ENCODE measurements around the gene CREM.

Gene CREM

DNA sequence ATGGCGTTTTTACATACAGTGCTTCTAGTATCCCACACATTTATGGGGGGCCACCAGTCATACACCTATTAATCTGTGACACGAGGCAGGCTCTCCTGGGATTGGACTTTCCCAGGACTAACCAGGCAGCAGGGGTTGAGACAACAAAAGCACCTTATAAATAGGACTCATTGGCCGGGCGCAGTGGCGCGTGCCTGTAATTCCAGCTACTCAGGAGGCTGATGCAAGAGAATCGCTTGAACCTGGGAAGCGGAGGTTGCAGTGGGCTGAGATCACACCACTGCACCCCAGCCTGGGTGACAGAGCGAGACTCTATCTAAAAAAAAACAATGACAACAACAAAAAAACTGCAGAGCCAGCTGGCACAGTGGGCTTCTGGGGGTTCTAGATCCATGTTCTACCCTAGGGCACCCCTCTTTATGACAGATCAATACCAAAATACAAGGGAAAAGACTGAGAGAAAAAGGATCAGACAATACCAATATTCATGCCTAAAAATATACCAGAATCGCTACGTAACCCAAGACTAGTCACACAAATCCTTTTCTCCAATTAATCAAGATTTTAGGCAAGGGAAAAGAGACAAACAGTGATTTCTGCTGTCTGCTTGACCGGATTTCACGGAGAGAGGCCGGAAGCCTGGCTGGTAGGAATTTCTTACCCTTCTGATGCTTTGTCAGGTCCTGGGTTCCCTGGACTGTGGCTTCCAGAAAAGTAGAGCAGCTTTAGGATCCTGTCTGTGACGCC is 111.3 kb downstream of the CREM start:
- H3K4me3 ChIP-seq (ENCODE audit: low read depth in 1 of 2, low read length in 1 of 2), result no peak overlapping the region
- H3K36me3 ChIP-seq, result no peaks in the 10 kb centered on the region
- TF ChIP-seq, protein P1, sequence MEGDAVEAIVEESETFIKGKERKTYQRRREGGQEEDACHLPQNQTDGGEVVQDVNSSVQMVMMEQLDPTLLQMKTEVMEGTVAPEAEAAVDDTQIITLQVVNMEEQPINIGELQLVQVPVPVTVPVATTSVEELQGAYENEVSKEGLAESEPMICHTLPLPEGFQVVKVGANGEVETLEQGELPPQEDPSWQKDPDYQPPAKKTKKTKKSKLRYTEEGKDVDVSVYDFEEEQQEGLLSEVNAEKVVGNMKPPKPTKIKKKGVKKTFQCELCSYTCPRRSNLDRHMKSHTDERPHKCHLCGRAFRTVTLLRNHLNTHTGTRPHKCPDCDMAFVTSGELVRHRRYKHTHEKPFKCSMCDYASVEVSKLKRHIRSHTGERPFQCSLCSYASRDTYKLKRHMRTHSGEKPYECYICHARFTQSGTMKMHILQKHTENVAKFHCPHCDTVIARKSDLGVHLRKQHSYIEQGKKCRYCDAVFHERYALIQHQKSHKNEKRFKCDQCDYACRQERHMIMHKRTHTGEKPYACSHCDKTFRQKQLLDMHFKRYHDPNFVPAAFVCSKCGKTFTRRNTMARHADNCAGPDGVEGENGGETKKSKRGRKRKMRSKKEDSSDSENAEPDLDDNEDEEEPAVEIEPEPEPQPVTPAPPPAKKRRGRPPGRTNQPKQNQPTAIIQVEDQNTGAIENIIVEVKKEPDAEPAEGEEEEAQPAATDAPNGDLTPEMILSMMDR (IDR thresholded peaks at IDR 0.05), result no peak
- H3K27me3 ChIP-seq, result no peaks in the 10 kb centered on the region
- no peaks in the 10 kb centered on the region for H3K9me3 ChIP-seq
- no peak overlapping the region for H3K27ac ChIP-seq
- H3K4me1 ChIP-seq (ENCODE audit: control insufficient read depth in 1 of 2, insufficient read depth in 1 of 2, low read depth in 1 of 2, low read length in 1 of 2), result no peaks in the 10 kb centered on the region

DNA sequence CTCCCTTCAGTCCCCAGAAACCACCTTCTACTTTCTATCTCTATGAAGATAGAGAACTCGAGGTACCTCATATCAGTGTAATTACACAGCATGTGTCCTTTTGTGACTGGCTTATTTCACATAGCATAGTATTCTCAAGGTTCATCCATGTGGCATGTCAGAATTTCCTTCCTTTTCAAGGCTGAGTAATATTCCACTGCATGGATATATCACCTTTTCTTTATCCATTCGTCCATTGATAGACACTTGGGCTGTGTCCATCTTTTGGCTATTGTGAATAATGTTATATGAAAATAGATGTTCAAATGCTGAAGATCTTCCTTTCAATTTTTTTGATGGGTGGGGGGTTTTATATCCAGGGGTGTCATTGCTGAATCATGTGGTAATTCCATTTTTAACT is 117.9 kb downstream of the CREM start:
- Histone ChIP-seq H3K4me3 (ENCODE audit: low read depth in 1 of 2, low read length in 1 of 2) (no peak overlapping the region), H3K27ac (no peak overlapping the region), H3K9me3 (no peaks in the 10 kb centered on the region), H3K4me1 (ENCODE audit: control insufficient read depth in 1 of 2, insufficient read depth in 1 of 2, low read depth in 1 of 2, low read length in 1 of 2) (no peaks in the 10 kb centered on the region), H3K27me3 (no peaks in the 10 kb centered on the region), H3K36me3 (no peaks in the 10 kb centered on the region)
- TF ChIP-seq, protein P1 (IDR thresholded peaks at IDR 0.05), result no peak

DNA sequence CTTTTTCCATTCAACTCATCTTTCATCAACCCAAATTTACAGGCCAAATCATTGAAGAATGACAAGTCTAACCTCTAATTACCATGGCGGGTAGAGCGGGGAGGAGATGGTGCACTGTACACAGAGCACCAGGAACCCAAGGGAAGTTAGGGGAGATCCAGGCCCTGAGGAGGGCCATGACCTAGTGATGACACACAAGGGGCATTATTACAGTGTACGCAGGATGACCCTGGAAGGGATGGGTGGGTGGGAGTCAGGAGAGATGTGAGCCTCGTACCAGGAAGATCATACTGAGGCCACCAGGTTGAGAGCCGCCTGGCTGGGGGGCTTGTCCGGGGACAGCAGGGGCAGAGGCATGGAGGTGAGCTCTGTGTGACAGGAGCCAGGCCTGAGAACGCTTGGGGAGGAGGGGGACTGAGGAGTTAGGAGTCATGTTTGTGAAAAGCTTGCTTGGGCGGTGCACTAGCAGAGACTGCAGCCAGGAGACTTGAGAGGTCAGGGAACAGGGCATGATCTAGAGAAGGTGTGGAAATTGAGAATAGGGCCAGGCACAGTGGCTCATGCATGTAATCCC is 120.2 kb downstream of the CREM start:
- no peaks in the 10 kb centered on the region for H3K9me3 ChIP-seq
- H3K4me3 ChIP-seq (ENCODE audit: low read depth in 1 of 2, low read length in 1 of 2), result no peak overlapping the region
- TF ChIP-seq, protein P1 (IDR thresholded peaks at IDR 0.05), result no peak
- no peaks in the 10 kb centered on the region for H3K36me3 ChIP-seq
- H3K27ac ChIP-seq, result no peak overlapping the region
- no peaks in the 10 kb centered on the region for H3K4me1 ChIP-seq (ENCODE audit: control insufficient read depth in 1 of 2, insufficient read depth in 1 of 2, low read depth in 1 of 2, low read length in 1 of 2)
- no peaks in the 10 kb centered on the region for H3K27me3 ChIP-seq

DNA sequence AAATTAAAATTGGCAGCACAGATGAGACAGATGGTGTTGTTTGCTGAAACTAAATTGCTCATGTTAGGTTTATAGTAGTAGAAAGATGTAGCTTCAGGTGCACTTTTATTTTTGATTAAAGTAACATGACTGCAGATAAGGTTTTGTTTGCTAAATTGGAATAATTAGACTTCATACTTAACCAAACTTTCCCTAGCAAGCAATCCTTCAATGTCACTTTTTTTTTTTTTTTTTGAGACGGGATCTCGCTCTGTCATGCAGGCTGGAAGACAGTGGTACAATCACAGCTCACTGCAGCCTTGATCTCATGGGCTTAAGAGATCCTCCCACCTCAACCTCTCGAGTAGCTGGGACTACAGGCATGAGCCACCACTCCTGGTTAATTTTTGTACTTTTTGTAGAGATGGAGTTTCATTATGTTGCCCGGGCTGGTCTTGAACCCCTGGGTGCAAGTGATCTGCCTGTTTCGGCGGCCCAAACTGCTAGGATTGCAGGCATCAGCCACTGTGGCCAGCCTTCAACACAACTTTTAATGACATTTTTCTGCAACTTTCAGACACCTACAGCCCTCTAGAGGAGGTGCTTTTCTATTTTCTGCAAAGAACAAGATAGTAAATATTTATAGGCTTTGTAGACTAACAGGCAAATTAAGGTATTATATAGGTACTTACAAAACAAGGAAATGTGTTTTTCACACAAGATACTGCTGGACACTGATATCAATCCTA is 124.9 kb downstream of the CREM start:
- H3K4me3 ChIP-seq (ENCODE audit: low read depth in 1 of 2, low read length in 1 of 2), result no peak overlapping the region
- no peak overlapping the region for H3K27ac ChIP-seq
- H3K36me3 ChIP-seq, result no peaks in the 10 kb centered on the region
- no peaks in the 10 kb centered on the region for H3K4me1 ChIP-seq (ENCODE audit: control insufficient read depth in 1 of 2, insufficient read depth in 1 of 2, low read depth in 1 of 2, low read length in 1 of 2)
- H3K9me3 ChIP-seq, result no peaks in the 10 kb centered on the region
- TF ChIP-seq, protein P1 (IDR thresholded peaks at IDR 0.05), result no peak
- H3K27me3 ChIP-seq, result no peaks in the 10 kb centered on the region

DNA sequence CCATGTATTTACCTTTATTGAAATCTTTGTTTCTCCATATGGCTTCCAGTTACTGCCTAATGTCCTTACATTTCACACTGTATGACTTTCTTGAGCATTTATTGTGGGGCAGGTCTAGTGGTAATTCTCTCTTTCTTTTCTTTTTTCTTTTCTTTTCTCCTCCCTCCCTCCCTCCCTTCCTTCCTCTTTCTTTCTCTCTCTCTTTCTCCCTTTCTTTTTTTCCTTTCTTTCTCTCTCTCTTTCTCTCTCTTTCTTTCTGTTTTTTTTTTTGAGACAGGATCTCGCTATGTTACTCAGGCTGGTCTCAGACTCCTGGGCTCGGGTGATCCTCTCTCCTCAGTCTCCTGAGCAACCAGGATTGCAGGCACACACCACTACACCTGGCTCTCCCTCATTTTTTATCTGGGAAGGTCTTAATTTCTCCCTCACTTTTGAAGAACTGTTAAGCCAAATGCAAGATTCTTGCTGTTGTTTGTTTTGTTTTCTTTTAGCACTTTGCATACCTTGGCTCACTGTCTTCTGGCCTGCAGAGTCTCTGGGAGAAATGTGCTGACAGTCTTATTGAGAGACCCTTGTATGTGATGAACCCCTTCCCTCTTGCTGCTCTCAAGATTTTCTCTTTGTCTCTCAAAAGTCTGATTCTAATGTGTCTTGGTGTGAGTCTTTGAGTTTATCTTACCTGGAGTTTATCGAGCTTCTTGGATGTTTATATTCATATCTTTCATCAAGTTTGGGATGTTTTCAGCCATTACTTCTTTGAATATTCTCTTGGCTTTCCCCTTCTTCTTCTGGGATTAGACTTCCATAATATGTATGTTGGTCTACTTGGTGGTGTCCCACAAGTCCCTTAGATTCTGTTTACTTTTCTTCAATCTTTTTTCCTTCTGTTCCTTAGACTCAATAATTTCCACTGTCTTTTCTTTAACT is 130.7 kb downstream of the CREM start:
- H3K4me3 ChIP-seq (ENCODE audit: low read depth in 1 of 2, low read length in 1 of 2), result no peak overlapping the region
- no peaks in the 10 kb centered on the region for H3K27me3 ChIP-seq
- no peaks in the 10 kb centered on the region for H3K9me3 ChIP-seq
- TF ChIP-seq, protein P1 (IDR thresholded peaks at IDR 0.05), result no peak
- no peaks in the 10 kb centered on the region for H3K4me1 ChIP-seq (ENCODE audit: control insufficient read depth in 1 of 2, insufficient read depth in 1 of 2, low read depth in 1 of 2, low read length in 1 of 2)
- no peaks in the 10 kb centered on the region for H3K36me3 ChIP-seq
- H3K27ac ChIP-seq, result no peak overlapping the region
